Skeletal muscle satellite cell (primary cell): ENCODE results near the gene TMEM225.

Experiments used
- H3K27me3 ChIP-seq: 2 replicates; pipeline ENCODE4 v1.7.0; 2013; ENCODE audit warnings: low read length; ENCODE audit not compliant: control insufficient read depth, insufficient read depth
- H3K36me3 ChIP-seq: 2 replicates; pipeline ENCODE4 v1.7.0; 2013; ENCODE audit warnings: mild to moderate bottlenecking, control low read depth, low read length; ENCODE audit not compliant: insufficient read depth
- H3K4me1 ChIP-seq: 2 replicates; pipeline ENCODE4 v1.7.0; 2013; ENCODE audit warnings: low read length; ENCODE audit not compliant: control insufficient read depth, insufficient read depth
- H3K4me2 ChIP-seq: 2 replicates; pipeline ENCODE4 v1.7.0; 2013; ENCODE audit warnings: mild to moderate bottlenecking, low read length
- H3K4me3 ChIP-seq: 2 replicates; pipeline ENCODE4 v1.7.0; 2013; ENCODE audit warnings: low read length
- H3K9ac ChIP-seq: 2 replicates; pipeline ENCODE4 v1.7.0; 2013; ENCODE audit warnings: mild to moderate bottlenecking, low read depth, low read length, moderate library complexity
- H3K9me3 ChIP-seq: replicated peaks from 2 replicates; pipeline ENCODE4 v1.7.0; 2013; ENCODE audit warnings: mild to moderate bottlenecking, control low read depth, low read length

Gene TMEM225

DNA sequence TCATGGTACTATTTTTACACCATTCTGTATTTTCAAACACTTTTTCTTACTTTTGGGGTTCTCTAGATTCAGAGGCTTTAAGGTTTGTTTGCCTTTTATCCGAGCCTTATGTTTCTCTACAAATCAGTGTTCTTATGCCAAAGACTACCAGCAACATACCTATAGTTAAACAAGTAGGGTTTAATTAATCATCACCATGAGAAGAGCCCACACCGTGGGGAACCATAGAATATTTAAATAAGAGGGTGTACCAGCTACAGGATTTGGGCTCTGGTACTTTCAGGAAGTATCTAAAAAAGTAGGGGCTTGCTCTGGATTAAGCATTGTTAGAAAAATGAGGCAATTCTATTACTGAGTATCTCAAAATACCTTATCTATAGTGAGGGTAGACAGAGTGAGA is 25.7 kb downstream of the TMEM225 start:
- no peaks in the 10 kb centered on the region for H3K27me3 ChIP-seq
- no peak overlapping the region for H3K9ac ChIP-seq
- no peaks in the 10 kb centered on the region for H3K9me3 ChIP-seq
- no peaks in the 10 kb centered on the region for H3K36me3 ChIP-seq
- no peak overlapping the region for H3K4me2 ChIP-seq
- H3K4me3 ChIP-seq, result no peak overlapping the region
- H3K4me1 ChIP-seq, result no peaks in the 10 kb centered on the region

DNA sequence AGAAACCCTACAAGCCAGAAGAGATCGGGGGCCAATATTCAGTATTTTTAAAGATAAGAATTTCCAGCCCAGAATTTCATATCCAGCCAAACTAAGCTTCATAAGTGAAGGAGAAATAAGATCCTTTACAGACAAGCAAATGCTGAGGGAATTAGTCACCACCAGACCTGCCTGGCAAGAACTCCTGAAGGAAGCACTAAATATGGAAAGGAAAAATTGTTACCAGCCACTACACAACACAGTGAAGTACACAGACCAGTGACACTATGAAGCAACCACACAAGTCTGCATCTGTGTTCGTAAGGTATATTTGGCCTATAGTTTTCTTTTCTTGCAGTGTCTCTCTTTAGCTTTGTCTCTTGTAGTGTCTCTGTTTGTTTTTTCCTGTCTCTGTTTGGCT is 29.0 kb downstream of the TMEM225 start:
- H3K4me1 ChIP-seq, result no peaks in the 10 kb centered on the region

DNA sequence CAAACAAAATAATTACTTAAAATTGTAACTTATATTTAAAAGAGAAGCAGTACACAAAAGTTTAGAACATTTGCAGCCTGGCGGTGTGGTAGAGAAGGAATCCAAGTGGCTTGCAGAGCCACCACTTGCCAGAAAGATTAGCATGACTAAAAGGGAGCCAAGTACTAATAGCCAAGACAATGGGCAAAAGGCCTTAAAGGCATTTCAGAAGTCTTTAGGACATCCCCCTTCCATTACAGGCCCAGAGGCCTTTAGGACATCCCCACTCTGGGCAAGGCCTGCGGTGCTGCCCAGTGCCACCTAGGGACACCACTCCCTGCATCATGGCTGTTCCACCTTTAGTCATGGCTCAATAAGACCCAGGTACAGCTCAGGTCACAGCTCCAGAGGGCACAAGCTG is 32.4 kb downstream of the TMEM225 start:
- H3K4me1 ChIP-seq, result no peaks in the 10 kb centered on the region
- no peaks in the 10 kb centered on the region for H3K9me3 ChIP-seq
- H3K27me3 ChIP-seq, result no peaks in the 10 kb centered on the region
- no peak overlapping the region for H3K4me2 ChIP-seq
- H3K36me3 ChIP-seq, result no peaks in the 10 kb centered on the region
- H3K4me3 ChIP-seq, result no peak overlapping the region
- no peak overlapping the region for H3K9ac ChIP-seq

More for the DNA sequence above, 29.0 kb downstream of the TMEM225 start:
- no peak overlapping the region for H3K4me2 ChIP-seq
- no peaks in the 10 kb centered on the region for H3K9me3 ChIP-seq
- no peaks in the 10 kb centered on the region for H3K27me3 ChIP-seq
- H3K9ac ChIP-seq, result no peak overlapping the region
- H3K4me3 ChIP-seq, result no peak overlapping the region
- H3K36me3 ChIP-seq, result no peaks in the 10 kb centered on the region

DNA sequence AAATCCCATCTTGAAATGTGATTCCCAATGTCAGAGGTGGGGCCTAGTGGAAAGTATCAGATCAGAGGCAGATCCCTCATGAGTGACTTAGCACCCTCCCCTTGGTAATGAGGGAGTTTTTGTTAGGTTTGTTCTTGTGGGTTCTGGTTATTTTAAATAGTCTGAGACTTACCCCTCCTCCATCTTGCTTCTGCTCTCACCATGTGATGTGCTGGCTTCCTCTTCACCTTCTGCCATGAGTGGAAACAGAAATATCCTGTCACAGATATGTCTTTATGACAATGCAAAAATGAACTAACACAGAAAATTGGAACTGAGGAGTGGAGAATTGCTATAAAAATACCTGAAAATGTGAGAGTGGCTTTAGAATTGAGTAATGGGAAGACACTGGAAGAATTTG is 33.1 kb downstream of the TMEM225 start:
- H3K9ac ChIP-seq, result no peak overlapping the region
- no peaks in the 10 kb centered on the region for H3K36me3 ChIP-seq
- no peaks in the 10 kb centered on the region for H3K9me3 ChIP-seq
- H3K4me2 ChIP-seq, result no peak overlapping the region
- H3K4me1 ChIP-seq, result no peaks in the 10 kb centered on the region
- no peak overlapping the region for H3K4me3 ChIP-seq
- H3K27me3 ChIP-seq, result no peaks in the 10 kb centered on the region

DNA sequence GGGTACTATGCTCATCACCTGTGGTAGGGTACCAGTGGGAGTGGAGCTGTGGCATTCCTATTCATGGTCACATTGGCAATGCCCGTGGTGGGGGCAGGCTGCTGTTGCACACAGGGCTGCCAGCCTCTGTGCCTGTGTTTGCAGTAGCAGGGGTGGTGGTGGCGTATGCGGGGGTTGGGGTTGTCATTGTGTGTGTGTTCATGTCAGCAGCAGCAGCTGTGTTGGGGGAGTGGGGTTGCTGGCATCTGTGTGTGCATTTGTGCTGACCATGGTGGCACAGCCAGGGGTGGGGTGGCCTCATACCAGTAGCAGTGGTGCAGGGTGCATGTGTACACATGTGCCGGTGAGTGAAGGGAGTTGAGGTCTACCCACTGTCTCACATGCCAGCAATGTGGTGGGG is 34.4 kb downstream of the TMEM225 start:
- Histone ChIP-seq H3K4me3 (no peak overlapping the region), H3K9ac (no peak overlapping the region), H3K36me3 (no peaks in the 10 kb centered on the region), H3K9me3 (no peaks in the 10 kb centered on the region), H3K4me1 (no peaks in the 10 kb centered on the region), H3K4me2 (no peak overlapping the region), H3K27me3 (no peaks in the 10 kb centered on the region)

DNA sequence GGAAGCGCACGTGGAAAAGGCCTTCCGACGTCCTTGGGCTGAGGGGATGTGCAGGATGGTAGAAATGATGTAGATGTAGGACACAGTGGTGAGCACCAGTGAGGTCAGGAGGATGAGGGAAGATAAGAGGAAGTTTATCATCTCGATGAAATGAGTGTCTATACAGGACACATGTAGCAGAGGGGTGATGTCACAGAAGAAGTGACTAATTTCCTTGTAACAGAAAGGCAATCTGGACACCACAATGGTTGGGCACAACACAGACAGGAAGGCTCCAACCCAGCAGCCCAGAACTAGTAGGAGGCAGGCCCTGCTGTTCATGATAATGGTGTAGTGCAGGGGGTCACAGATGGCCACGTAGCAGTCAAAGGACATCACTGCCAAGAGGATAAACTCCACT is 44.3 kb downstream of the TMEM225 start:
- no peaks in the 10 kb centered on the region for H3K27me3 ChIP-seq
- H3K9ac ChIP-seq, result no peak overlapping the region
- no peak overlapping the region for H3K4me2 ChIP-seq
- H3K4me3 ChIP-seq, result no peak overlapping the region
- no peaks in the 10 kb centered on the region for H3K36me3 ChIP-seq
- H3K4me1 ChIP-seq, result no peaks in the 10 kb centered on the region
- no peaks in the 10 kb centered on the region for H3K9me3 ChIP-seq

DNA sequence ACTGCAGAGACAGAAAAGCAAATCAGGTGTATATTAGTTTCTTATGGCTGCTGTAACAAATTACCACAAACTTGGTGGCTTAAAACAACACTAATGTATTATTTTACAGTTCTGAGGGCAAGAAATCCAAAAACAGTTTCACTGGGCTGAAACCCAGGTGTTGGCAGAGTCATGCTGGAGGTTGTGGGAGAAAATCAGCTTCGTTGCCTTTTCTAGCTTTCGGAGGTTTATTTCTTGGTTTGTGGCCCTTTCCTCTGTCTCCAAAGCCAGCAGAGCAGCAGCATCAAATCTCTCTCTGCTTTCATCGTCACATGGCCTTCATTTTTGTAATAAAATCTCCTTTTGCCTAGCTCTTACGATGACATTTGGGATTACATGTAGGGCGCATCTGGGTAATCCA is 46.3 kb downstream of the TMEM225 start:
- Histone ChIP-seq H3K4me3 (no peak overlapping the region), H3K36me3 (no peaks in the 10 kb centered on the region), H3K4me2 (no peak overlapping the region), H3K27me3 (no peaks in the 10 kb centered on the region), H3K9me3 (no peaks in the 10 kb centered on the region), H3K4me1 (no peaks in the 10 kb centered on the region), H3K9ac (no peak overlapping the region)

DNA sequence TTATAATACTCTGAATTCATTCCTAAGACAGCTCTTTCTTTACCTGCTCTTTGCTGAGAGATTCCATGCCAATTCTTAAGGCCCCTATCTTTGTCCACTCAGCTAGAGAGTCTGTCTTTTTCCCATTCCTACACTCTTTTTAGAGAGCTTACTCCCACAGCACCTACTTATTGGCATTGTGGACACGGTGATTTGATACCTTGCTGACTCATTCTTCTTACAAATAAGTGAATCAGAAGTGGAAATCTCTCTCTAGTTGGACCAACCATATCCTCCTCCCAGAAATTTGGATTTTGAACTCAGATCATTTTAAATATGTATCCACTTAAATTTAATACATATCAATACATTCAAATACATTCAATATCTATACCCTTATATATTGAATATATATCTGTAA is 46.8 kb downstream of the TMEM225 start:
- no peaks in the 10 kb centered on the region for H3K27me3 ChIP-seq
- H3K4me3 ChIP-seq, result no peak overlapping the region
- H3K4me2 ChIP-seq, result no peak overlapping the region
- no peaks in the 10 kb centered on the region for H3K4me1 ChIP-seq
- no peak overlapping the region for H3K9ac ChIP-seq
- H3K36me3 ChIP-seq, result no peaks in the 10 kb centered on the region
- no peaks in the 10 kb centered on the region for H3K9me3 ChIP-seq

DNA sequence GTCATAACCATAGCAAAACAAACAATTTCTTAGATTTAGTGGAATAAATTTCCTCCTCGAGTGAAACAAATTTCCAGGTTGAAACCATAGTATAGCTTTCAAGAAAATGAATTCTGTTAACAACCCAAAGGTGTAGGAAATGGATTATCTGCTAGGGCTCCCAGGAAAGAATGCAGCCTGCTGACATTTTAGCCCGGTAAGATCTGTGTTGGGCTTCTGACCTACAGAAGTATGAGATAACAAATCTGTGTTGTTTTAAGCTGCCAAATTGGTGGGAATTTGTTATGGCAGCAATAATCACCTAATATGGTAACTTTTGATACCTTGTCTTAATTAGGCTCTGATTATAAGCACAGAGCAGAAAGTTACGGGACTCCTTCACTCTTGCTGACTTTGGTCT is 47.3 kb downstream of the TMEM225 start:
- no peaks in the 10 kb centered on the region for H3K27me3 ChIP-seq
- H3K4me2 ChIP-seq, result no peak overlapping the region
- H3K36me3 ChIP-seq, result no peaks in the 10 kb centered on the region
- no peaks in the 10 kb centered on the region for H3K4me1 ChIP-seq
- no peak overlapping the region for H3K4me3 ChIP-seq
- no peak overlapping the region for H3K9ac ChIP-seq
- H3K9me3 ChIP-seq, result no peaks in the 10 kb centered on the region

DNA sequence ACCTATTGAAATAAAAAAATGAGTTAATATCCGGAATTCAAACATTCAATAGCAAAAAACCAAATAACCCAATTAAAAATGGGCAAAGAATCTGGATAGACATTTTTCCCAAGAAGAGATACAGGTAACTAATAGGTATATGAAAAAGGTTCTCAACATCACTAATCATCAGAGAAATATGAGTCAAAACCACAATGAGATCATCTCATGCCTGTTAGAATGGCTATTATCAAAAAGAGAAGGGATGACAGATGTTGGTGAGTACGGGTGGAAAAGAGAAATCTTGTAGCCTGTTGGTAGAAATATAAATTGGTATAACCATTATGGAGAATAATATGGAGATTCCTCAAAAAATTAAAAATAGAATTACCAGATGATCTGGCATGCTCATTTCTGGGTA is 52.4 kb downstream of the TMEM225 start:
- no peak overlapping the region for H3K4me3 ChIP-seq
- no peaks in the 10 kb centered on the region for H3K4me1 ChIP-seq
- no peak overlapping the region for H3K9ac ChIP-seq
- H3K9me3 ChIP-seq, result no peaks in the 10 kb centered on the region
- no peaks in the 10 kb centered on the region for H3K27me3 ChIP-seq
- no peaks in the 10 kb centered on the region for H3K36me3 ChIP-seq
- H3K4me2 ChIP-seq, result no peak overlapping the region
